M059J (cell line): ENCODE data around the gene ENDOU. TPM values are rescaled to one million over a fixed set of nuclear protein-coding genes. Genes with fewer than 3 reads are reported as not detected.

Experiments
- DNase-seq: peaks from one replicate; pipeline ENCODE4 v3.0.0-alpha.2; 2012; ENCODE audit warnings: low read depth
- total RNA-seq: library from RNA; depleted of rRNA; stranded (reverse); fragments of >200 nt; shearing (Covaris generic); gene quantifications from 2 replicates; pipeline ENCODE4 v1.2.3, GENCODE V29; 2014

Gene ENDOU
- total RNA-seq, 1 experiment from 2014 or later, result not detected

- no peak for DNase-seq
Measured at GRCh38 chr12:47744005-47744651, 18.8 kb upstream of the ENDOU start.

- DNase-seq, result no peak
Measured at GRCh38 chr12:47743311-47743860, 18.1 kb upstream of the ENDOU start.

GRCh38 chr12:47742253-47742825 is 17.0 kb upstream of the ENDOU start:
- DNase-seq, result peak; percentile 46

- peak; percentile 90 for DNase-seq
Measured at GRCh38 chr12:47741340-47741703, 16.0 kb upstream of the ENDOU start.

GRCh38 chr12:47740606-47741339 is 15.5 kb upstream of the ENDOU start:
- no peak for DNase-seq

GRCh38 chr12:47739979-47740378 is 14.7 kb upstream of the ENDOU start:
- no peak for DNase-seq

- DNase-seq, result no peak
Measured at GRCh38 chr12:47739297-47739696, 14.0 kb upstream of the ENDOU start.

GRCh38 chr12:47737936-47738594 is 12.8 kb upstream of the ENDOU start:
- no peak for DNase-seq

GRCh38 chr12:47736877-47737676 is 11.8 kb upstream of the ENDOU start:
- peak; percentile 31 for DNase-seq

- DNase-seq, result no peak
Measured at GRCh38 chr12:47736216-47736615, 10.9 kb upstream of the ENDOU start.

GRCh38 chr12:47735649-47736048 is 10.4 kb upstream of the ENDOU start:
- DNase-seq, result no peak

GRCh38 chr12:47734725-47735480 is 9.6 kb upstream of the ENDOU start:
- DNase-seq, result no peak

- DNase-seq, result no peak
Measured at GRCh38 chr12:47733142-47733541, 7.9 kb upstream of the ENDOU start.

GRCh38 chr12:47732504-47732903 is 7.2 kb upstream of the ENDOU start:
- no peak for DNase-seq

- no peak for DNase-seq
Measured at GRCh38 chr12:47731723-47732122, 6.4 kb upstream of the ENDOU start.

- peak; percentile 55 for DNase-seq
Measured at GRCh38 chr12:47730341-47730744, 5.1 kb upstream of the ENDOU start.

- DNase-seq, result peak; percentile 52
Measured at GRCh38 chr12:47729233-47729632, 3.9 kb upstream of the ENDOU start.

- peak; percentile 58 for DNase-seq
Measured at GRCh38 chr12:47725893-47726292, 603 bp upstream of the ENDOU start.

- no peak for DNase-seq
Measured at GRCh38 chr12:47722941-47723631, 2.2 kb downstream of the ENDOU start.
